PFSK-1 (cell line): ENCODE data around the gene TK2.

ENCODE experiments used
- FOXP2 ChIP-seq: optimal IDR thresholded peaks from 2 replicates; pipeline ENCODE3; 2011; ENCODE audit warnings: borderline replicate concordance, control low read depth, inconsistent platforms; ENCODE audit not compliant: insufficient read depth; ENCODE audit errors: extremely low read length, extremely low read depth
- POLR2AphosphoS5 ChIP-seq: IDR thresholded peaks from 2 replicates; pipeline ENCODE4 v1.6.1; 2012; ENCODE audit warnings: low read depth, mild to moderate bottlenecking, control low read depth, low read length, moderate library complexity
- SIN3A ChIP-seq: IDR thresholded peaks from 2 replicates; pipeline ENCODE4 v1.6.1; 2012; ENCODE audit warnings: mild to moderate bottlenecking, low read length, moderate library complexity, borderline replicate concordance; ENCODE audit not compliant: insufficient read depth
- TAF1 ChIP-seq: IDR thresholded peaks from 2 replicates; pipeline ENCODE4 v1.6.1; 2012; ENCODE audit warnings: low read length, control low read depth, borderline replicate concordance; ENCODE audit not compliant: insufficient read depth
- TF ChIP-seq, protein P1 (sequence below), 2 experiments: IDR thresholded peaks; 2 replicates each; pipeline versions ENCODE4 v1.6.1 to v1.8.0; 2011 to 2012; ENCODE audit warnings: low read depth in 2 of 2, low read length in 2 of 2, control low read depth in 1 of 2, inconsistent platforms in 1 of 2, mild to moderate bottlenecking in 1 of 2, moderate library complexity in 1 of 2; ENCODE audit not compliant: insufficient read depth in 1 of 2

DNA sequence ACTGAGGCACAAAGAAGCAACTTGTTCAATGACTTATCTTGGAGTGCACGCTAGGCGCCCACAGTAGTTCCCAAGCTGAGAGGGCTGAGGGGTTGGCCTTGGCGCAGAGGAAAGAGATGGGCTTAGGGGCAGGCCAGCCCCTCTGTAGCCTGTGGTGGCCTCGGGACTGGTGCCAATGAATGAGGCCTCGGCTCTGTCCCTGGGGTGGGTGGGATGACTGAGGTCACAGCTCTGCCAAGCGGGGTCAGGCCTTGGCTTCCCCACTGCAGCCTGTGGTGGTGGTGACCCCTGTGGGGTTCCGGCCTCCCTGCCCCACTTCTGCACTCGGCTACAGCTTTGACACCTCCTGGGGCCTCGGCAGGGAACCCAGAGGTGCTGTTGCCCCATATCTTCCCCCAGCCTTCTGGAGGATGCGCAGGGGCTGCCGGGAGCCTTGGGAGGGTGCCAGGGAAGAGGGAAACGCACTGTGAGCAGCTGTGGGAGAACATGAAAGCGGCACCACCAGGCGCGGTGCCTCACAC is 76.8 kb downstream of the TK2 start:
- TF ChIP-seq TAF1 (no peak), SIN3A (no peak), POLR2AphosphoS5 (no peak), FOXP2 (no peak)
- TF ChIP-seq, protein P1, sequence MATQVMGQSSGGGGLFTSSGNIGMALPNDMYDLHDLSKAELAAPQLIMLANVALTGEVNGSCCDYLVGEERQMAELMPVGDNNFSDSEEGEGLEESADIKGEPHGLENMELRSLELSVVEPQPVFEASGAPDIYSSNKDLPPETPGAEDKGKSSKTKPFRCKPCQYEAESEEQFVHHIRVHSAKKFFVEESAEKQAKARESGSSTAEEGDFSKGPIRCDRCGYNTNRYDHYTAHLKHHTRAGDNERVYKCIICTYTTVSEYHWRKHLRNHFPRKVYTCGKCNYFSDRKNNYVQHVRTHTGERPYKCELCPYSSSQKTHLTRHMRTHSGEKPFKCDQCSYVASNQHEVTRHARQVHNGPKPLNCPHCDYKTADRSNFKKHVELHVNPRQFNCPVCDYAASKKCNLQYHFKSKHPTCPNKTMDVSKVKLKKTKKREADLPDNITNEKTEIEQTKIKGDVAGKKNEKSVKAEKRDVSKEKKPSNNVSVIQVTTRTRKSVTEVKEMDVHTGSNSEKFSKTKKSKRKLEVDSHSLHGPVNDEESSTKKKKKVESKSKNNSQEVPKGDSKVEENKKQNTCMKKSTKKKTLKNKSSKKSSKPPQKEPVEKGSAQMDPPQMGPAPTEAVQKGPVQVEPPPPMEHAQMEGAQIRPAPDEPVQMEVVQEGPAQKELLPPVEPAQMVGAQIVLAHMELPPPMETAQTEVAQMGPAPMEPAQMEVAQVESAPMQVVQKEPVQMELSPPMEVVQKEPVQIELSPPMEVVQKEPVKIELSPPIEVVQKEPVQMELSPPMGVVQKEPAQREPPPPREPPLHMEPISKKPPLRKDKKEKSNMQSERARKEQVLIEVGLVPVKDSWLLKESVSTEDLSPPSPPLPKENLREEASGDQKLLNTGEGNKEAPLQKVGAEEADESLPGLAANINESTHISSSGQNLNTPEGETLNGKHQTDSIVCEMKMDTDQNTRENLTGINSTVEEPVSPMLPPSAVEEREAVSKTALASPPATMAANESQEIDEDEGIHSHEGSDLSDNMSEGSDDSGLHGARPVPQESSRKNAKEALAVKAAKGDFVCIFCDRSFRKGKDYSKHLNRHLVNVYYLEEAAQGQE (IDR thresholded peaks at IDR 0.05; ENCODE audit: insufficient read depth in 1 of 2, low read depth in 2 of 2, low read length in 2 of 2), result no peak
